NCI-H187 (cell line): ENCODE measurements around the gene GJA5.
A peak's percentile ranks its signal among the peaks of the same experiment; 100 is the strongest.

Source experiments
- DNase-seq, 2 experiments: peaks; one replicate each; lab custom pipeline; 2025; lab: John Stamatoyannopoulos, UW

Gene GJA5

GRCh38 chr1:147760481-147761260 lies at the start of gene GJA5:
GJA5 (minus strand) TSS chr1:147760602; CDS start chr1:147759238, 1,364 bp downstream.
- DNase-seq, result no peak

GRCh38 chr1:147809236-147809635 lies 48.8 kb upstream of the GJA5 start:
- DNase-seq, result no peak

GRCh38 chr1:147808025-147808424 lies 47.6 kb upstream of the GJA5 start:
- DNase-seq, result no peak

GRCh38 chr1:147807405-147807804 lies 47.0 kb upstream of the GJA5 start:
- DNase-seq, result no peak

- DNase-seq, result no peak
Observed at GRCh38 chr1:147804942-147805723, 44.7 kb upstream of the GJA5 start.

GRCh38 chr1:147800804-147801203 lies 40.4 kb upstream of the GJA5 start:
- no peak for DNase-seq

- DNase-seq, result no peak
Observed at GRCh38 chr1:147798731-147799130, 38.3 kb upstream of the GJA5 start.

- DNase-seq, result no peak
Observed at GRCh38 chr1:147794570-147794969, 34.2 kb upstream of the GJA5 start.

- DNase-seq, result no peak
Observed at GRCh38 chr1:147791876-147792275, 31.5 kb upstream of the GJA5 start.

GRCh38 chr1:147787765-147788164 lies 27.4 kb upstream of the GJA5 start:
- no peak for DNase-seq

- no peak for DNase-seq
Observed at GRCh38 chr1:147786536-147786935, 26.1 kb upstream of the GJA5 start.

GRCh38 chr1:147785794-147786506 lies 25.5 kb upstream of the GJA5 start:
- DNase-seq, result no peak

GRCh38 chr1:147784941-147785340 lies 24.5 kb upstream of the GJA5 start:
- peak in 1 of 2 experiments; percentile 58 for DNase-seq

- no peak for DNase-seq
Observed at GRCh38 chr1:147781056-147781471, 20.7 kb upstream of the GJA5 start.

GRCh38 chr1:147777694-147778093 lies 17.3 kb upstream of the GJA5 start:
- DNase-seq, result no peak

- DNase-seq, result no peak
Observed at GRCh38 chr1:147773215-147773715, 12.9 kb upstream of the GJA5 start.

- no peak for DNase-seq
Observed at GRCh38 chr1:147772570-147772969, 12.2 kb upstream of the GJA5 start.

GRCh38 chr1:147771226-147772125 lies 11.1 kb upstream of the GJA5 start:
- DNase-seq, result no peak

GRCh38 chr1:147769106-147769505 lies 8.7 kb upstream of the GJA5 start:
- DNase-seq, result no peak

- no peak for DNase-seq
Observed at GRCh38 chr1:147768582-147768981, 8.2 kb upstream of the GJA5 start.

- DNase-seq, result no peak
Observed at GRCh38 chr1:147768101-147768500, 7.7 kb upstream of the GJA5 start.
